GM19463 (cell line): ENCODE results near the gene PDGFRB.

Source experiments
- ATAC-seq: cut with Tn5 transposase; IDR thresholded peaks from one replicate; pipeline ENCODE4 v1.9.1; 2021; ENCODE audit warnings: mild to moderate bottlenecking, moderate library complexity; ENCODE audit not compliant: unreplicated experiment

The PDGFRB gene

DNA sequence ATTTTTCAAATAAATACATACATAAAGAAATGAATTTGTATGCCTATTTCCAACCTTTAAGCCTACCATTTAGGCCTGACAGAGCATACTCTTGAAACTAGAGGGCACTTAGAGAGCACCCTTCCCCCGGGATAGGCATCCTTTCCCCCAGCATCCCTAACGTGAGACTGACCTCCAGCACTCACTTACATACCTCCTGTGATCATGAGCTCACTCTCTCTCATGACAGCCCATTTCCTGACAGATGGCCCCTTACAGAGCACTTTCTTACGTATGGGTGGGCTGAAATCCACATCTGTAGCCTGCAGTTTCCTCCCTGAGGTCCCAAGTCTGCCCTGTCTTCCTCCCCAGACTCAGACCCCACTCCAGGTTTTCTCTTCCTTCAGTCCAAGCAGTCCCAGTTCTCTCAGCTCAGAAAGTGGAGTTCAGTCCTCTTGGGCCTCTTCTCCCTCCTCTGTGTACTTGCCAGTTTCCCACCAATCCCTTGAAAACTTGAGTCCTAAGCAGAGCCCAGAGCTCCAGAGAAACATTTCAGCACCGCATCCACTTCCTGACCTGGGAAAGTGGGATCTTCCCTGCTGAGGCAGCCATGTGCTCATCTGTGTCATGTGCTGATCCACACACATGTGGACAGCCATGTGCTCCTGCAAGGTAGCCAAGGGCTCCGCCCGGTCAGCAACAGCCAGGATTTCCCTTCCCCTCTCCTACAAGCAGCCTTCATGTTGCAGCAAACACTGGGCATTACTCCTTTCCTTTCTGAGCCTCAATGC is 8.8 kb upstream of the PDGFRB start:
- ATAC-seq = no peak

DNA sequence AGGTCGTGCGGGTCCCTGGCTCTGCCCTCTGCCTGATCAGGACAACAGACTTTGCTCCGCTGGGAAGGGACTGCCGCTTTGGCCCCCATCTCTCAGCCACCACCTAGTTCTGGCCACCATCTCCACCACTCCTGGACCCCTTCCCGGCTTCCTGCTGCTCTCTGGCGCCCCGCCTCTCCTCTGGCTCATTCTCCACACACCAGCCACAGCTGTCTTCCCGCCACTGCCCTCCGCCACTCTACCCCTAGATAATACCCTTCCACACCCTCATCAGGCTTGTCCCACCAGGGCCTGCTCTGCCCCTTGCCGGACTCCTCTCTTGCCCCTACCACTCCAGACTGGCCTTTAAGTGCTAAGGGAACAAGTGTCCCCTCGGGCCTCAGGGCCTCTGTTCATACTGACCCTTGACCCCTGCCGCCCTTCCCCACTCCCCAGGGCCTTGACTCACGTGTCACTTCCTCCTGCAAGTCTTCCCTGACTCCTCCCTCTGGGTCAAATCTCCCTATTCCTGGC is 8.0 kb upstream of the PDGFRB start:
- ATAC-seq = no peak

DNA sequence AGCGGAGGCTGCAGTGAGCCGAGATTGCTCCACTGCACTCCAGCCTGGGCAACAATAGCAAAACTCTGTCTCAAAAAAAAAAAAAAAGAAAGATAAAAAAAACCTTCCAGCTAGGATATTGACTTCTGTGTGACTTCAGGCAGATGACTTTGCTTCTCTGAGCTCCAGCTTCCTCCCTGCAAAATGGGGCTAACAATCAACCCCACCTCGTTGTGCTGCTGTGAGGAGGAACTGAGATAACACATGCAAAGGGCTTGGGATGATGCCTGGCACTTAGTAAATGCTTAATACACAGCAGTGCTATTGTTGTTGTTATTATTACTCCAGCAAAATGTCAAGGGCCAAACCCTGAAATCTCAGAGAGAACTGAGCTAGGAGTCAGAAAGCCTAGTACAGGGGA is 7.4 kb upstream of the PDGFRB start:
- ATAC-seq = no peak

DNA sequence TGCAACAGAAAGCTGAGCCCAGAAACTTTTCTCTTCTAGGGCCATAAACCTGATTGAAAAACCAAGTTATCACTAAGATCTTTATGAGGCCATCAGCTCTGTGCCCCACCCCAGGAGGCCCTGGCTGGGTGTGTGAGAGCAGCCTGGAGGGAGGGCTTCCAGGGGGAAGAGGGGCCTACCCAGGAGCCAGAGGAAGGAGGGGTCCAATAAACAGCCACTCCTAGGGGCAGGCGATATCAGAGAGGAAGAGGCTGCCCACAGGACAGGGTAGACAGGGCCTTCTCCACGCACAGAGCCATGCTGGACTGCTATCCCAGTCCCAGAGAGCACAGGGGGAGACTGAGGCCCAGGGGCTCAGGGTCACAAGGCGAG is 6.5 kb upstream of the PDGFRB start:
- ATAC-seq = no peak

DNA sequence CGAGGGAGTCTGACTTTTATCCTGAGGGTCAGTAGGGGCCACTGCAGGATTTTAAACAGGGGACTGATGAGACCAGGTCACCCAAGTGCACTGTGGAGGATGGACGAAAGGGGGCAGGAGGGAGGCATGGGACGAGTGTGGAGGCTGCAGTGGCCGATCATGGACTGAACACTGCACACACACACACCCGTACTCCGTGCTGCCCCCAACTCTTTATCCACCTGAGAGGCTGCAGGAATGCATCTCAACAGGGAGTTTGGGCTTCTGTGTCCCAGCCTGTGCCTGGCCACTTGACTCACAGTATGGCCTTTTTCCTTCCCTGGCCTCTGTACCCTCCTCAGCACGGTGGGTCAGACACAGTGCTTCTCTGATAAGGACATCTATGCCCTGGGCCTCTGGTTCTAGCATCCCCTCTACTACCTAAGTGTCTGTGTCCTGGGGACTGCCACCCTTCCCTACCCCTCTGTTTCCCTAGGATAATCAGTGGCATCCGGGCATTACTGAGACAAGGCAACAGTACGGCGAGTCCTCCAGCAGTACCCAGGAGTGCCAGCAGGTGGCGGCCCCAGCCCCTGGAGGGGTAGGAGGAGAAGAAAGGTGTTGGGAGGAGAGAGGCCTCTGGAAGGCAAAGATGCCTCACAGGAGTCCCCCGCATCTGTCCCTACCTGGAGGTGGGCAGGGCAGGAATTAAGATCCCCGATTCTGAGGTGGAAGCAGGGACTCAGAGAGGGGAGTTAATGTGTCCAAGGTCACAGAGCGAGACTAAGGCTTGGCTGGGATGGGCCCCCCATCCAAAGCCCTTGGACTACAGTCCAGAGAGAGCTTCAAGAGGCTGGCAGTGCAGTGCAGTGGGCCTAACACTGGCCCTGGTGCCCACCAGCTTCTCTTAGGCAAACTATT is 5.8 kb upstream of the PDGFRB start:
- peak; percentile 86 for ATAC-seq

DNA sequence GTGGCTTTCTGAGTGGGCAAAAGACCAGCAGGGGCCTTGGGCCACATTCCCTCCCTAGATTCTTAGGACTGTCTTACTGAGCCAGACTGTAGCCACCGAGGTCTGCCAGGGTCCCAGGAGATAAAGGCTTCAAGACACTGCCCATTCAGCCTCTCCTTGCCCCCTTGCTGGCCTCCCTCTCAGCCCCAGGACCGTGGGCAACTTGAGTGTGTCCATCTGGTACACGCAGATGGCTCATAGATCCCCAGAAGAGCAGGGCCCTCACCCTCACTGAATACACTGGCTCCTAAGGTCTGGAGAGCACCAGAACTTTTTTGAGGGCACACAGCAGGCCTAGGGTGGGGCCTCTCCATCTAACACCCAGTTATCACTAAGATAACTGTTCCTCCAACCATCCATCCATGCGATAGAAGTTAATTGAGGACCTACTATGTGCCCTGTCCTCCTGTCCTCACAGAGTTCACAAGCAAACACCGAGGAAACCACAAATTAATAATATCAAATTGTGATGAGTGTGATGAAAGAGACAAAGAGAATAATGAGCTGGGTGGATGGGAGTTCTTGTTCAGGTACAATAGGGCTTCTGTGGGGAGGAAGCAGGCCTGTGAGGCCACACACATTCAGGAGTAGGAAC is 4.9 kb upstream of the PDGFRB start:
- no peak for ATAC-seq

DNA sequence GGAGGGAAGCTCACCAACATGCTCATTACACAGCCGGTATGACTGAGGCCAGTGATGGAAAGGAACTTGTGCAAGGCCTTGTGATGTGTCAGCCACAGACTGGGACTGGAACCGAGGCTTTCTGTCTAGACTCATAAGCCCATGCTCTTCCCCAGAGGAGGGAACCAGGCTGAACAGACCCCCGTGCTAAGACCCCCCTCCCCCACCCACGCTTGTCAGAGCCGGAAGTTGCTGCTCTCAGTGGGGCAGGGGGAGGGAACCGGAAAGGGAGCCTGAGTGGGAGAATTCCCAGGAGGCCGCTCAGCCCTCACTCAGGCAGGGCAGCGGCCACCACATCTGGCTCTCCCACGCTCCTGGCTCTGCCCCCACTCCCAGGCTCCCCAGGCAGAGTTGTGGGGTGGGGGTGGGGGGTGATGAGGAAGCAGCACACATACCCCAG is 4.1 kb upstream of the PDGFRB start:
- ATAC-seq = no peak

DNA sequence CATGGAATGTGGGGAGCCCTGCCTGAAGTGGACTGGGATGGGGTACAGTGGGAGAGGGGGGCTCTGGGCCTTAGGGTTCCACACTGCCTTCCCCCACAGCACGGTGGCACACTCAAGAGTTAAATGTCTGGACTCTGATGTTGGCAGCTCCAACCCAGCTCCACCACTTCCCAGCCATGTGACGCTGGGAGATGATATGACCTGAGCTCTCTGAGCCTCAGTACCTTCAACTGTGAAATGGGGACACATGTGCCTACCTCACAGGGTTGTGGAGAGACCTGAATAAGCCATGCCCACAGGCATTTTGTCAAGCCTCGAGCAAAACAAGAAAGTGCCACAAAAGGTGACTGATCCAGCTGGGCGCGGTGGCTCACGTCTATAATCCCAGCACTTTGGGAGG is 3.4 kb upstream of the PDGFRB start:
- no peak for ATAC-seq

DNA sequence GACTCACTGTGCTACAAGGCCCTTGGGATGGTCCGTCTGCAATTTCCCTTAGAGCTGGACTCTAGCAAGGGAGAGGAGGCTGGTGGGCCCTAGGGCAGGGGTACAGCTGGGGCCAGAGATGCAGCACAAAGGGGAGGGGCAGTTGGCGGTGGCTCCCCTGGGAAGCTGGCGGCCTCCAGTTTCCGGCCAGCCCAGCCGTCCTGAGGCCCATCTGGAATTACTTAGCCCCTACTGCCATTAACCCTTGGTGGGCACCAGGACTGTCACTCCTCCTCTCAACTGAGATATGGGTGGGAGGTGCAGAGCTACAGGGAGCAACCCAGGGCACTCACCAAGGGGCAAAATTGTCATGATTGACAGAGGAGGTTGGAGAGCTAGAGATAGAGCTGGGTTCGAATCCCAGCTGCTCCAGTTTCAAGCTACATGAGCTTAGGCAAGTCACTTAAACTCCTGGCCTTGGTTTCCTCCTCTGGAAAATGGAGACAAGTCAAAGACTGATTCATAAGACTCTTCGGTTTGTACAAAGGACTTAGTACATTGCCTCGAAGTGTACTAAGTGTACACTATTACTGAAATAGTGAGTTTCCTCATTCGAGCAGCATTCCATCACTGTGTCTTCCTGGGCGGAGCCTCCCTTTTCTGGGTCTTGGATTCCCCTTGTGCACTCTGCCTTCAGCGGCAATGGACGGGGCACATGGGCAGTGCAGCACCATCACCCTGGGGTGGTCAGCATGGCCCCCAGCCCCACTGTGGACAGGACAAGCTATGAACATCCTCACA is 2.7 kb upstream of the PDGFRB start:
- ATAC-seq = no peak

DNA sequence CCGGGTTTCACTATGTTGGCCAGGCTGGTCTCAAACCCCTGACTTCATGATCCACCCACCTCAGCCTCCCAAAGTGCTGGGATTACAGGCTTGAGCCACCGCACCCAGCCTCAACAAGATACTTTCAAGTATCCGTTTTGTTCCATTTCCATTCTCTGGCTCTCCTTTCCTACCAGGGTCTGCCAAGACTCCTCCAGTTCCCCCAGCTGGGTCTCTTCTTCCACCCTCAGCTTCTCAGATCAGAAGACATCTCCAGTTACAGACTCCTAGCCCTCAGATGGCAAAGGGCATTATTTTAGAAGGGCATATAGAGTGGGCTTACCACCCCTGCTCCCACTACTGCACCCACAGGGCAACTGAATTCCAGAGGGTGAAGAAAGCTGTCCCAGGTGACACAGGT is 1.5 kb upstream of the PDGFRB start:
- ATAC-seq = no peak

DNA sequence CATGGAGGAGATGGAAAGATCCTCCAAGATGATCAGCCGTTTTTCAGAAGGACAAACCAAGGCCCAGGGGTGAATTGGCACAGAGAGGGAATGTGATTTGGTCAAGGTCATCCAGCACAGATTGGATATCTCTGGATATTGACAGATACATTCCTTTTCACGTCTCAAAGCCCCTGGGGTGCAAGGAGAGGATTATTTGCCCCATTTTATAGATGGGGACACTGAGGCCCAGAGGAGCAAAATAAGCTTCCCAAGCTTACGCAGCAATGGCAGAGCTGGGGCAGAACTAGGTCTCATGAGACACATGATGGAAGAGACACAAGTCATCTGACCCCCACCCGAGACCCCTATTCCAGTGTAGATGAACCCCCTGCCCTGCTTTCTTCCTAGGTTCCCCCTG is 895 bp upstream of the PDGFRB start:
- ATAC-seq = no peak

DNA sequence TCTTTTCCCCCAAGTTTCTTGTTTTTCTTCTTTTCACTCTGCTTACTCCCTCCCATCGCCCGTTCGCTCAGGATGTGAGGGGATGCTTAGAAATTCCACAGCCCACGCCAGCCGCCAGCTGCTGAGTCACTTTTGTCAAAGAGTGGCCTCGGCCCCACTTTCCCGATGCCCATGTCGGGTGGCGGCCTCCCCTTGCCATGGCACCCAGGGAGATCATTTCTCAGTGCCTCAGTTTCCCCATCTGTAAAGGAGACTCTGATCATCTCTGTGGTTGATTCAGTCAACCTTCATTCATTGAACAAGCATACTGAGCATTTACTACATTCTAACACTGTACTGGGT is 353 bp upstream of the PDGFRB start:
- ATAC-seq = no peak

DNA sequence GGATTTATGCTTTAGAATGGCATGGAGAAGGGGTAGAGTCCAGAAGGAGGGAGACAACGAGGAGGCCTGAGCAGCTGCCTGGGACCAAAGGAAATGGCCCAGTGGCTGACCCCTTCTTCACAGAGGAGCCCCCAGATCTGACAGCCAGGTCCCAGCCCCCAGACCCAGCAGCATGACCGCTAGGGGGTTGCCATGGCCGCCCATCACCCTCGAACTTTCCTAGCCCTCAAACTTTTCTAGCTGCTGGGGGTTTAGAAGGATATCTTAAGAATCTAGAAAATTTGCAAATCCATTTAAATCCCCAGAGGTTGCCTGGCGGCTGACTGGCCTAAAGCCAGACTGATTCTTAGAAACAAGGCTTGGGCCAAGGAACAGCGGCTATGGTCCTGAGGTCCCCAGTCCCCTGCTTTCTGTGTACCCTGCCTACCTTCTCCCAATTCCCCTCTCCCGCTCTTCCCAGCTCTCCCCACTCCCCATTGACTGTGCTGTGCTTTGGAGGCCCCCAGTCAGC is 972 bp downstream of the PDGFRB start:
- no peak for ATAC-seq

DNA sequence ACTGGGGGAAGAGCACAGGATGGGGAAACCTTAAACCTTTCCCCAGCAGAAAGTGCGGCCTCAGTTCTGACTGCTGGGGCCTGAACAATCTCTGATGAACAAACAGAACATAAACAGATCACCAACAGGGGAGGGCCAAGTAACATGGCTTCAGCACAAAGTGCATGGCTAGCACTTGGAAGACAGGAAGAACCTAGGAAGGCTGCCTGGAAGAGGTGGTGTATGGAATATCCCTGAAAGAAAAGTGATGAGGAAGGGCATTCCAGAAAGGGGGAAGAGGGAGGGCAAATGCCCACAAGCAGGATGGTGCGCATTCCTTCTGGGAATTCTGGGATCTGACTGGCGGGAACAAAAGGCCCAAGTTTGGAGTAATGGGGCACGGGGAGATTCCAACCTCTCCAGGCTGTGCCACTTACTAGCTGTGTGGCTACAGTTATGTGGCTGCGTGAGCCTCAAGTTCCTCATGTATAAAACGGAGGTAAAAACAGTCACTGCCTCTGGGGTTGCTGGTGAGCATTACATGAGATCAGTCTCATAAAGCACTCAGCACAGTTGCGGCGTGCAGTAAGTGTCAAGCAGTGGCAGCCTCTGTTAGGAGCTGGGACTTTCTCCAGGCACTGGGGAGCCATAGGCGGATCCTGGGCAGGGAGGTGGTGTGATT is 1.6 kb downstream of the PDGFRB start:
- ATAC-seq = no peak

DNA sequence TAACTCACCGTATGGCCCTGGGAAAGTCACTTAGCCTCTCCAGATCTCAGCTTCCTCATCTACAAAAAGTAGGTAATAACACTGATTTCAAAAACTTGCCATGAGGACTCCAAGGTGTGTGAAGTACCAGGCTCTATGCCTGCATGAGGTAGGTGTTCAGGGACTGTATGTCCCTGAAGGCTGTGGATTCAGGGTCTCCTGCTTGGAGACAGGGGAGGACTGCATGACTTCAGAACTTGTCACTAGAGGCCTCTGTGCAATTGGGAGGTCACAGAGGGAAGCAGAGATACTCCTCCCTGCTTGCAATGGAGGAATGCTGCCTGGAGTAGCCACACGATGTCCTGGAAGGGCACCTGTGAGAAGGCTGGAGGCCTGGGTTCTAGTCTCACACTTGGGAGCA is 2.2 kb downstream of the PDGFRB start:
- no peak for ATAC-seq

DNA sequence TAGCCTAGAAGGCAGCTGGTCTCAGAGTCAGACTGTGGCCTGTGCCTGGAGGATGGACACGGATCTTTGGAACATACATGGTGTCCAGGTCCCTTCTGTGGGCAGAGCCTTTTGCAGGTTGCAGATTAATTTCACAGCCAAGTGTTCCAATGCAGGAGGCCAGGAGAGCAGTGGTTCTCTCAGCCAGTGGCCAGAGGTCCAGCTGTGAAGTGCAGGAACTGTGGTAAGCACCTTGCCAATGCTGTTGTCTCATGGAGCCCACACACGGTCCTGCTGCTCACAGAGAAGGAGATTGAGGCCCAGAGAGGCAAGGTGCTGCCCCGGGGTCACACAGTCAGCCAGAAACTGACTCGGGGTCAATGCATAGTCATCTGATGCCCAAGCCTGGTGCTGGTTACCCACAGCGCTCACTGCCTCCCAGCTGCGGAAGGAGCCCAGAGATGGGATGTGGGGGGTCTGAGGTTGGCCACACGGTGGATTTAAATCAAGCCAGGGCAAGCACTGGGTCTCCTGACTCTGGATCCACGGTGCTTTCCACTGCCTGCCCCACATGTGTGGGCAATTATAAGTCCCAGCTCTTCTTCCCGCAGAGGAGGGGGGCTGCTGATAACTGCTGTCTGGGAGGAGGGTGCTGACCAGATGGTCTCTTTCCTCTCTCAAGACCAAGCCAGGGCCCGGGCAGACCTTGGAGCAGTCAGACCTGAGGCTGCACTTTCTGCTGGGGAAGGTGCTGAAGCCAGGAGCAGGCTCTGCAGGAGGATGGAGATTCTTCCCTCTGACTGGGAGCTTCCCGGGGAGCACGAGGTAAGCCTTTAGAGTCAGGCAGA is 2.8 kb downstream of the PDGFRB start:
- ATAC-seq = no peak

DNA sequence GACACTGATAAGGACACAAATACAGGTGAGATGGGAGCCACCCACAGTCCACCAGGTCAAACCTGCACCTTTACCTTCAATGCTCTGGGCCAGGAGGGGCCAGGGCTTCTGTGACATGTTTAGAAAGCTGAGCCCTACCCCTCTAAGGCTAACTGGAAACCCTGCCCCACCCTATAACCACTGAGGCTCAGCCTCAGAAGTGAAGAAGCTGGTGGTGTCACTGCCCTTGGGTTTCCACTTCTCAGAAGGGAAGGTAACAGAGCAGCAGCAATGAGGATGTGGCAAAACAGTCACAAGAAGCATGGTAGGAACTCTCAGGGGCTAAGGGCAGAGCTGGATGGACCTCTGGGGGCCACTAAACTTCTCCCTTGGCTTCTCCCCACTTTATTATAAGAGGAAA is 6.0 kb downstream of the PDGFRB start:
- ATAC-seq = no peak

DNA sequence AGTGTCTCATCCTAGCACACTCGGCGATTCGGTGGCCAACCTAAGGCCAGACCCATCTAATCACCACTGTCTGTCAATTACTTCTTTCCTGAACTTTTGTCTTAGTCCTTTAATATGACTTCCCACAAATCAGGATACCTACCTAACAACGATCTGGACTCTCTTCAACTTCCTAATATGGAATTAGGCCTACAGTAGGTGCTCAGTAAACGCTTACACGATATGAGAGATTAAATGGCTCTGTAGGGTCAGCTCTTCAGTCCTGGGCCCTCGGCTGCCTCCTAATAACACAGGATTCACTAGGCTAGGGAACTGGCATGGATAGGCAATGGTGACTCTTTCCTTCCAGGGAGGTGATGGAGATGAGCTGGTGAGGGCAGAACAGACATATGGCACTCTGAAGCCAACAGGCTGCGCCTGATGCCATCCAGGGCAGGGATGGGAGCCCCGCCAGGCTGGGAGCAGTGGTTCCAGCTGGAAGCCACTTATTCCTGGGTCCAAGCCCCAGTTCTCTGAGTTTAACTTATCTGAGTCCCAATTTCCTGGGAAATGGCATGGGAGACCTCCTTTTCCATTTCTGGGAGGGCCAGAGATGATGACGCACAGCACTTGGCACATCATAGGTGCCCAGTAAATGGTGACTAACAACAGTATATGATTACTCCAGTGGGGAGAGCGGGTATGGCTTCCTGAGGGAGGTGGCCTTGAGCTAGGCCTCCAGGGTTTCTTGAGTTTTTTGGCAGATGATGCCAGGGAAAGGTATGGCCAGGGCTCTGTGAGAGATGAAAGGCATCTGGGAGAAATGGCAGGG is 7.3 kb downstream of the PDGFRB start:
- ATAC-seq = no peak
